ENCODE data around the gene GAST. TPM values are rescaled to one million over a fixed set of nuclear protein-coding genes. Genes with fewer than 3 reads are reported as not detected.

Gene GAST
- total and polyA plus RNA-seq, 9 of the 15 experiments (the other 6 are each of a cell fraction or from before 2014, with no cell fraction given): not detected

GRCh38 chr17:41664172-41664457, 48.0 kb upstream of the GAST start:
- ChIA-PET CTCF (ENCODE audit: low intra/inter-chr PET ratio) (interaction anchor here (2.9 to 7.4 kb wide), 3 partner anchors 15 to 861 kb away, joined by 24 to 135 read pairs (median 87); no protein-coding TSS in a partner anchor), POLR2A (interaction anchor here (0.7 to 12.5 kb wide), 6 partner anchors 15 to 859 kb away, joined by 3 to 124 read pairs (median 4); partner anchors contain the start of gene EIF1)
- in situ Hi-C loops (cut with MboI): loop anchor here (5.0 to 25.0 kb wide), 4 partner anchors 117 to 1052 kb away; no protein-coding TSS in a partner anchor
- Histone ChIP-seq H3K27ac (ENCODE audit: extremely low read depth, low read depth, low read length) (no peak overlapping the region), H3K36me3 (ENCODE audit: control insufficient read depth, insufficient read depth, low read length) (no peaks in the 10 kb centered on the region), H3K9me3 (replicated peaks; ENCODE audit: control insufficient read depth, insufficient read depth, low read depth, low read length) (no peaks in the 10 kb centered on the region), H3K9ac (ENCODE audit: insufficient read depth in 1 of 2, low read depth in 2 of 2, low read length in 2 of 2) (peak overlapping the region in 1 of 2 experiments; percentile 69; a peak in 1 of 4 replicates), H3K4me3 (no peak overlapping the region), H4K20me1 (replicated peaks; ENCODE audit: control insufficient read depth, insufficient read depth, low read length) (no peaks in the 10 kb centered on the region), H3K4me2 (ENCODE audit: insufficient read depth, low read length) (no peak overlapping the region), H3K9me1 (ENCODE audit: control insufficient read depth, insufficient read depth, low read length) (peaks cover 2% of the 10 kb centered on the region), H2AFZ (ENCODE audit: low read depth, low read length) (no peak overlapping the region), H3K27me3 (ENCODE audit: control insufficient read depth in 2 of 2, insufficient read depth in 2 of 2, low read length in 2 of 2) (no peaks in the 10 kb centered on the region), H3K4me1 (replicated peaks in 1 of 2; ENCODE audit: control insufficient read depth in 2 of 2, insufficient read depth in 2 of 2, low read length in 2 of 2) (peaks cover 35 to 54% of the 10 kb centered on the region in 2 experiments), H3K79me2 (ENCODE audit: control insufficient read depth, insufficient read depth, low read length) (no peaks in the 10 kb centered on the region; the same call in 2 of the 3 replicates)
- no TSS peak for BruUV-seq (replicated peaks)
- DNase-seq (ENCODE audit: extremely low read depth in 1 of 4, low spot score in 3 of 4) (no peak), ATAC-seq (no peak), FAIRE-seq (no peak)
- WGBS (ENCODE audit: insufficient coverage, low coverage, missing lambda C conversion rate): 11% methylated on average over 2 of the region's 2 CpGs
- intact Hi-C loops (cut with micrococcal nuclease): loop anchor here (5.0 to 10.0 kb wide), 2 partner anchors 179 to 1047 kb away; partner anchors contain the start of genes KRT35 and KRT36
- TF ChIP-seq MAFF (IDR thresholded peaks at IDR 0.05; ENCODE audit: low read length) (no peak), TAF9B (IDR thresholded peaks at IDR 0.05; ENCODE audit: partially characterized antibody) (no peak), CREB1 (IDR thresholded peaks at IDR 0.05) (no peak), CREB1 (CRISPR knock-in tag; IDR thresholded peaks at IDR 0.05) (no peak), CSDE1 (IDR thresholded peaks at IDR 0.05) (no peak), RCOR1 (IDR thresholded peaks at IDR 0.05; ENCODE audit: borderline replicate concordance in 1 of 2, low read depth in 2 of 2, low read length in 2 of 2) (no peak), PHB (CRISPR knock-in tag; IDR thresholded peaks at IDR 0.05) (no peak), PBX2 (CRISPR knock-in tag; IDR thresholded peaks at IDR 0.05; ENCODE audit: low read depth) (no peak), PBX2 (tag; conservative IDR thresholded peaks at IDR 0.05; ENCODE audit: low read depth) (0 out of 2 replicates have a peak, but pooled peaks have one; percentile 16), ZNF318 (IDR thresholded peaks at IDR 0.05; ENCODE audit: borderline replicate concordance in 1 of 2, low read depth in 1 of 2) (no peak), NFE2 (IDR thresholded peaks at IDR 0.05; ENCODE audit: low read depth) (no peak)
